Measurements from ENCODE around the gene PLXNB1.

The PLXNB1 gene

GRCh38 chr3:48428088-48428571 is 1.8 kb downstream of the PLXNB1 start:
- no peaks in the 10 kb centered on the region for H3K27me3 ChIP-seq
- peak overlapping the region; percentile 59; the same call in 1 of the 2 replicates for H3K4me3 ChIP-seq (ENCODE audit: low read depth, low read length)
- H3K9me3 ChIP-seq, result no peaks in the 10 kb centered on the region
- DNase-seq, result no peak
- no peaks in the 10 kb centered on the region; the same call in 1 of the 2 replicates for H3K4me1 ChIP-seq
- H3K36me3 ChIP-seq, result peaks cover 3% of the 10 kb centered on the region; the same call in 1 of the 2 replicates
- no peak for TF ChIP-seq CTCF (IDR thresholded peaks at IDR 0.05; ENCODE audit: low read depth, low read length)

GRCh38 chr3:48427630-48427962 is 2.3 kb downstream of the PLXNB1 start:
- Histone ChIP-seq H3K4me1 (no peaks in the 10 kb centered on the region; the same call in 1 of the 2 replicates), H3K4me3 (ENCODE audit: low read depth, low read length) (no peak overlapping the region), H3K36me3 (peaks cover 1% of the 10 kb centered on the region; the same call in 1 of the 2 replicates), H3K27me3 (no peaks in the 10 kb centered on the region), H3K9me3 (no peaks in the 10 kb centered on the region)
- TF ChIP-seq CTCF (IDR thresholded peaks at IDR 0.05; ENCODE audit: low read depth, low read length), result no peak
- no peak for DNase-seq

GRCh38 chr3:48426944-48427629 is 2.8 kb downstream of the PLXNB1 start:
- no peak for TF ChIP-seq CTCF (IDR thresholded peaks at IDR 0.05; ENCODE audit: low read depth, low read length)
- Histone ChIP-seq H3K4me3 (ENCODE audit: low read depth, low read length) (no peak overlapping the region), H3K4me1 (no peaks in the 10 kb centered on the region; the same call in 1 of the 2 replicates), H3K9me3 (no peaks in the 10 kb centered on the region), H3K36me3 (no peaks in the 10 kb centered on the region), H3K27me3 (no peaks in the 10 kb centered on the region)
- no peak for DNase-seq

GRCh38 chr3:48426401-48426909 is 3.4 kb downstream of the PLXNB1 start:
- Histone ChIP-seq H3K4me1 (no peaks in the 10 kb centered on the region; the same call in 1 of the 2 replicates), H3K27me3 (no peaks in the 10 kb centered on the region), H3K4me3 (ENCODE audit: low read depth, low read length) (no peak overlapping the region), H3K9me3 (no peaks in the 10 kb centered on the region), H3K36me3 (no peaks in the 10 kb centered on the region)
- TF ChIP-seq CTCF (IDR thresholded peaks at IDR 0.05; ENCODE audit: low read depth, low read length), result no peak
- DNase-seq, result no peak

- DNase-seq, result no peak
- Histone ChIP-seq H3K9me3 (no peaks in the 10 kb centered on the region), H3K4me3 (ENCODE audit: low read depth, low read length) (no peak overlapping the region), H3K36me3 (no peaks in the 10 kb centered on the region), H3K27me3 (no peaks in the 10 kb centered on the region), H3K4me1 (no peaks in the 10 kb centered on the region; the same call in 1 of the 2 replicates)
- no peak for TF ChIP-seq CTCF (IDR thresholded peaks at IDR 0.05; ENCODE audit: low read depth, low read length)
Measured at GRCh38 chr3:48425281-48425812, 4.5 kb downstream of the PLXNB1 start.

All from BE2C (cell line).